Globus pallidus (tissue), 1 donor: ENCODE measurements around the gene PCDHGC5.

Experiments used
- DNase-seq: peaks from one replicate; pipeline ENCODE4 v3.0.0-alpha.2; 2015; ENCODE audit warnings: low spot score

Gene PCDHGC5

DNA sequence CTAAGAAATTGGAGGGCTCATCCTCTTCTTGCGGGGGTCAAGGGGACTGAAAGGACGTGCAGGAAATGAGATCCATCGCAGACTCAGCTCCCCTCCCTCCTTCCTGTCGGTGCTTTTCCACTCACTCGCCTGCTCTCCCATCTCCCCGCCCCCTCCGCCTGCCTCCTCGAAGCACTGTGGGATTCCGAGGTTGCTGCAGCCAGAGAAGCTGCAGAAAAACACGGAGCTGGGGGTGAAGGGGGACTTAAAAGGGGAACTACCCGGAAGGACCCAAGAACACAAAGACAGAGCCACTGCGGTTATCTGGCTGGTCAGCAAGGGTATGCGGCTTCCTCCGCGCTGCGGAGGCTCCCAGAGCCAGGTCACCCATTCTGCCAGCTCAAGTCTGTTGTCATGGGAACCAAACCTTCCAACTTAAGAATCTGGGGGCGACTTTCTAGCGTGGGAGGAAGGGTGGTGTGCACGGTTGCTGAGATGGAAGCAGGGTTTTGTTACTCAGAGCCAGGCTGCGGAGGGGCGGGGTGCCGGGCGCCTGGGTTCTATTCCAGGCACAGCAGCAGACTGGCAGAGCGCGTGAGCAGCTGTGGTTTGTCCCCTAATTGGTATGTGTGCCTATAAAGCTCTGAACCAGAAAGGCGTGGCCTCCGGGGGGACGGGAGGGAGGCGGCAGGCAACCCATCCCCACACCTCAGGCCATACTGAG lies 24.9 kb downstream of the PCDHGC5 start:
- DNase-seq = peak; percentile 77

DNA sequence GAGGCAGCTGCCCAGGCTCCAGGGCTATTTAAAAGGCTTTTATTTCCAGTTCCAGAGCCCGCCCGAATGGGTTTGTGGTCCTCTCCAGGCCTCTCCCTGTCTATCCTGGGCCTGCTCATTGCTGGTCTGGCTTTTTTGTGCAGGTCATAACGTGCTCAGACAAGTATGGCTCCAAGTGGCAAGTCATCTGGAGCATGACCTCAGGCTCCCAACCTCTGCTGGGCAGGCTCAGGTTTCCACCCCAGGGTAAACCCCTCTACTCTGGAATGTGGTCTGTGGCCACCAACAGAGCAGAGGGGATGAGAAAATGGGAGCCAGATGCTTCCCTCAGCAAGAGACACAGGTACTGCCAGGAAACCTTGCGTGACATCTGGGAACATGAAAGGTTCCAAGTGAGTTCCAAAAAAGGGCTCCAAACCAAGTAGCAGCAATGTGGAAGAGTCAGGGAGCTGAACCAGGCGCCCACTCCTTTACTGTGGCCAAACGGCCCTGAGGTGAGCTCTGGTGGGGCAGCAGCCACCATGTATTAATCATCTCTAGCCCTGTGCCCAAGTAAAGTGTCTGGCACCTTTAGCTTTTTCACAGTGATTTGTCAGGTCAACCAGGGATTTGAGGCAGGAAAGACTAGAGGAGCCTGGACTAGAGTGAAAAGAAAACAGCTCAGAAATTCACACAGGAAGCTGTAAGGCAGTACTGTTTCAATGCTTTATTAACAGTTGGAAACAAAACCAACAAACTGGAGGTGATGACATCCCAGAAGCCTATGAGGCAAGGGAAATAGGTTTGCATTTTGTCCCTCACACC lies 25.7 kb downstream of the PCDHGC5 start:
- no peak for DNase-seq

DNA sequence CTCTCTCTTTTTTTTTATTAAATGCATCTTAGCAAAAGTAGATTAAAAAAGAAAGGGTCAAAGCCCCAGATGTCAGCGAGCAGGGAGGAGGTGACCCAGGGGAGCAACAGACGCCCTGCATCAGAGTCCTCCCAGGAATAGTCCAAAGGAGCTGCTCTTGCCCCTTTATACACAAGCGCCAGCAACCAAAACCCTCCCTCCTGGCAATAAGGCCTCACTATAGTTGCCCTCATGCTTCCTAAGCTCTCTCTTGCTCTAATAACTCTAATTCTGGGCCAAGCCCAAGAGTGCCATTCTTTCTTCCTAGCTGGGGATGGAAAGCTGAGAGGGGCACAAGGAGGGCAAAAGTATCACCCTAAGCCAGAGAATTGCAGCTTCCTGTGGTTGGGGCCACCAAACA lies 26.3 kb downstream of the PCDHGC5 start:
- DNase-seq = no peak

DNA sequence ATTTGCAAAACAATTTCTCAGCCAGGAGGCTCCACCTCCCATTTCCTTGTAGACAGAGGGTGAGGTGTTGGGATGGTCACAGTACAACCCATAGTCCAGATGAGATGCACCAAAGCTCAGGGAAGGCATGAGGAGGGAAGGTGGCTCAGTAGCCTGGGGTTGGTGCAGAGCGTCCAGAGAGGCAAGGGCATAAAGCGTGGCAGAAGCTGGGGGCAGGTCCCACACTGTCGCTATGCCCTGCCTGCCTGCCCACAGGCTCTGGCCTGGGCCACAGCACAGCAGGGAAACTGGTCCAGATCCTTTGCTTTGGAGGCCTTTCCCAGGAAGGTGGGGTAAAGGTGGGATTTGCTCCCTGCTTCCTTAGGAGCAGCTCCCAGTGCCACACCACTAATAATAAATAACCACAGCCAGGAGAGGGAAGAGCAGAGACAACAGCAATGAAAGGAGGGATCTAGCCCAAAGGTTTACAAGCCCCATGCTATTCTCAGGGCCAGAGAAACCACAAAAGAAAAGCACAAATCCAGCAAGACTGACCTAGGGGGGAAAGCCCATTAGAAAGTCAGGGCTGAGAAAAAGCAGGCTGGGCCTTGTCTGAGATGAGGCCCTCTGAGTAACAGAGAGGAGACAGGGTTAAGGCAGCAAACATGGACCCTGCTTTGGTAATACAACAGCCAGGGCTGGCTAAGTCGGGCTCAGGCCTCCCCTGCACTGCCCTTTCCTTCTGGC lies 27.2 kb downstream of the PCDHGC5 start:
- DNase-seq = no peak

DNA sequence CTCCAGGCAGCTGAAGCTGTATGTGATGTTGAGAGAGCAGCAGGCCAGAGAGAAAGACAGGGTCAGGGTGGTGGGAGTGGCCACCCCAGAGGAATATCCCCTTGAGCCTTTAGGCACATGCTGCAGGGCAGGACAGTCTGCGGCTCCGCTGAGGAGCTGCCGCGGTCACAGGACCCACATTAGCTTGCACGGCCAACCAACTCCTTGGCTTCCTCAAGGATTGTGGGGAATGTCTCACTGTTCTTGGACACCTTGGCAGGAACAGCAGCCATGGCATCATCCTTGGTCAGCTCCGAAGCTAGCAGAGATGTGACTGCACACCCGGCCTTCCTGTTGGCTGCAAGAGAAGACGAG lies 27.8 kb downstream of the PCDHGC5 start:
- DNase-seq = no peak

- no peak for DNase-seq
Measured at GRCh38 chr5:141517312-141517711, 28.4 kb downstream of the PCDHGC5 start.

DNA sequence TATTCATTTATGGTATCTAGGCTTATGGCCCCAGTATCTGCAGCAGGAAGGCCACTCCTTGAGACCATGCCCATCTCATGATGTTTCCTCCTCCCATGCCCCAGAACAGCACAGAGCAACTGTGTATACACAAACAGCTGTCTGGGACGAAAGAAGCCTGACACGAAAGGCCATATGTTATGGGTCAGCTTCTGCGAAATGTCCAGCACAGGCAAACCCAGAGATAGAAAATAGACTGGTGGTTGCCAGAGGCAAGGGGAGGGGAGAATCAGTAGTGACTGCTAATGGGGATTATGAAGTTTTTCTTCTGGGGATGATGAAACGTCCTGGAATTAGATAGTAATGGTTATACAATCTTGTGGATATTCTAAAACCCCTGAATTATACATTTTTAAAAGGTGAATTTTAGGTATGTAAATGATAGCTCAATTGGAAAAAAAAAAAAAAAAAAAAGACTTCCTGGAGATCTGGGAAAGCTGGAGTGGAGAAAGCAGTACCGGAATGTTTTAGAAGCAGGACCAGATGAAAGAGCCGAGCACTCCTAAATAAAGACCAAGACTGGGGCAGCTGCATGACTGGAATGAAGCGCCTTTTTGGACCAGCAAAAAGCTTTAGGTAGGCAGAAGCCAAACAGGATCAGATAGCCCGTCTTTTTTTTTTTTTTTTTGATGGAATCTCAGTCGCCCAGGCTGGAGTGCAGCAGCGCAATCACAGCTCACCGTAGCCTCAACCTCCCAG lies 29.2 kb downstream of the PCDHGC5 start:
- no peak for DNase-seq

DNA sequence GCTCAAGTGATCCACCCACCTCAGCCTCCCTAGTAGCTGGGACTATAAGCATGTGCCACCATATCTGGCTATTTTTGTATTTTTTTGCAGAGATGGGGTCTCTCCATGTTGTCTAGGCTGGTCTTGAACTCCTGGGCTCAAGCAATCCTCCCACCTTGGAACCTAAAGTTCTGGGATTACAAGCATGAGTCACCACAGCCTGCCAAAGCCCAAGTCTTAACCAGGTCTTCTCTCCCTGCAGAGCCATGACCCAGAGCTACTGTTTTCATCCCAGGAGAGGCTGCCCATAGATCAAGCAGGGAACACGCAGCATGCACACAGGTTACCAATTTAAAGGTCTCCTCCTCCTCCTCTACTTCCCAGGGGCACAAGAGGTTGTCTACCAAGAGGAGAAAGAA lies 29.7 kb downstream of the PCDHGC5 start:
- no peak for DNase-seq

- no peak for DNase-seq
Measured at GRCh38 chr5:141519605-141520565, 31.0 kb downstream of the PCDHGC5 start.

GRCh38 chr5:141521244-141521781 lies 32.4 kb downstream of the PCDHGC5 start:
- DNase-seq = peak; percentile 90

DNA sequence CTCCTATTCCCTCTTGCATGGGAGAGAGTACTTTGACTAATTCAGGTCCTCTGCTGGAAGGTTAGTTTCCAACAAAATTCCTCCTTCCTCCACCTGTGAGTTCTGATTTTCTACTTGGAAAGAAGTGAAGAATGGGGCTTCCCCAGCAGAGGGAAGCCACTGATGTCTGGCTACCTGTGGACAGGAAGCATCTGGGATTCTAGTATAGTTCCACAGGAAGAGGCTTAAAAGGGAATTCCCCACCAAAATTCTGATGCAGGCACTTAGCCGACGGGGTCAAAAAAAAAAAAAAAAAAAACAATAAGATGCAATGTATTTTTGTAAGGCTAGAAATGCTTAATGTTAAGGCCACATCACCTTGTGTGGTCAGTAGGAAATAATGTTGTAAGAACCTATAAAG lies 33.4 kb downstream of the PCDHGC5 start:
- no peak for DNase-seq

DNA sequence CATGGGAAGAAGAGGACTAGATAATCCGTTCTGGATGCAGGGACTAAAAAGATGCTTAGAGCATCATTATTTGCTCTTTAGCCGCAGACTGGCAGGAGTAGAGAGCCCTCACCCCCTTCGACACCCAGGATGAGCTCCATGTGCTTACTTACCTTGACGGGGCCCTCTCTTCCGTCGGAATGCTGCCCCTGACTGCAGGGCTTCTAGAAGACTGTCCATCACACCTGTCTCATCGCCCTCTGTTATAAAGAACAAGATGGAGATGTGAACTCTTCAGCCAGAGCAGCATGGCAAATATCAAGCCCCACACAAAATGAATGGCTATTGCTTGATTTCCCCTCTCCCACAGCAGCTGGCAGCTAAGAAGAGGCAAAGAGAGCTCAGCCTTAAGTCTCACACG lies 35.1 kb downstream of the PCDHGC5 start:
- no peak for DNase-seq

GRCh38 chr5:141524604-141525597 lies 36.0 kb downstream of the PCDHGC5 start:
- DNase-seq = peak; percentile 84

- DNase-seq = no peak
Measured at GRCh38 chr5:141525653-141526052, 36.8 kb downstream of the PCDHGC5 start.

DNA sequence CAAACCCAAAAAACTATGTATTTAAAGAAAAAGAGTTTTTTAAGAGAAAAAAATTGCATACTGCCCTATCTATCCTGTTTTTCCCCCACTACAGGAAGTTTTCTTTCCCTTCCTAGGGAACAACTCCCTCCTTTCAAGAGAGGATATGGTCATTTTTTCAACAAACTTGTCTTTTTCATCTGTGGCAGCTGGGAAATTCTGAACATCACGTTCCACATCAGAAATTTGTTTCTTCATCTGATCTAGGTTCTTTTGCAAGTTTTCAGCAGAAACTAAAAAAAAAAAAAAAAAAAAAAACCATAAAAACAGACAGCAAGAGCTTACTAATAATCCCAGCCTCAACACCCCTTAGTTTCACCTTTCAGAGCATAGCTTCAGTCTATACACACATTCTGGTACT lies 38.5 kb downstream of the PCDHGC5 start:
- no peak for DNase-seq

DNA sequence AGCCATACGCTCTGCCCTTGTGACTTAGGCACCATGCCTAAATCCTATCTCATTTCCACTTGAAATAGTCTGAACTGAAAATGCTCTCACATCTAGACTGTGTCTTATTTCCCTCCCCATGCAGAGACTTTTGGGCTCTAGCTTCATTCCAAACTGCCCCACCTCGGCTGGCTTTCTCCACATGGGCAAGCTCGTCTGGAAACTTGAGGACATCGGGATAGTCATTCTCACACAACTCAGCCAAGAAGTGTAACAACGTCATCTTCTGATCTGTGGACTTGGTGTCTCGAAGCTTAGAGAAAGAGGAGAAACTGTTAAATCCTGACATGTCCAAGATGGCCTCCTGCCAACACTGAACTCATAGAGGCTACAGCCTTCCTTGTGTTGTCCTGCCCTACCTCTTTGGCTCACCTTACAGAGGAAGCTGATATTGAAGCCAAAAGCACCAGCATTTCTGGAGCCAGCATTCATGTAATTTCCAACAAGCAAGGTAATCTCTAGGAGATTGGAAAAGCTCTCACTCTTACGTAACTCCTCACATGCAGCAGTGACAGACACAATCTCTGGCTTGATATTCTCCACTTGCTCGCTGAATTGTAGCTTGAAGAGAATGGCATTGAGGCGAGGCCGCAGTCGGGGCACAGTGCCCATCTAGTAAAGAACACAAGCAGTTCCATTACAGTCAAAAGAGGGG lies 39.6 kb downstream of the PCDHGC5 start:
- DNase-seq = no peak

GRCh38 chr5:141529002-141529401 lies 40.1 kb downstream of the PCDHGC5 start:
- no peak for DNase-seq

DNA sequence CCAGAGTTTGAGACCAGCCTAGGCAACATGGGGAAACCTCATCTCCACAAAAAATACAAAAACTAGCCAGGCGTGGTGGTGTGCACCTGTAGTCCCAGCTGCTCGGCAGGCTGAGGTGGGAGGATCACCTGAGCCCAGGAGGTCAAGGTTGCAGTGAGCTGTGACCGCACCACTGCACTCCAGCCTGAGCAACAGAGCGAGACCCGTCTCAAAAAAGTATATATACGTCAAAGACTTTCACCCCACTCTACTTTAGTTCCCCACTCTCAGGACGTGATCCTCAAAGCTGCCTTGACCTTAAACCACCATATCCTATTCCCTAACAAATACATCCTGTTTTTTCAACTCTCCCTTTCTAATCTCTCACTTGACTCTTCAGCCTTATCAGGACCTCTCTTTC lies 41.0 kb downstream of the PCDHGC5 start:
- no peak for DNase-seq

GRCh38 chr5:141532726-141533125 lies 43.8 kb downstream of the PCDHGC5 start:
- DNase-seq = no peak
